MG63 (cell line): Measurements from ENCODE around the gene KRT33B. TPM values are rescaled to one million over a fixed set of nuclear protein-coding genes. Genes with fewer than 3 reads are reported as not detected.
"Not testable (repeated sequence)": the region's sequence is repeated elsewhere in the genome, so short reads cannot be mapped to it uniquely, and the experiment has no call there.

Experiments used
- DNase-seq: peaks from one replicate; pipeline ENCODE4 v3.0.0-alpha.2; 2020
- H3K27me3 ChIP-seq: fragments of 250-450 bp; sonication (Bioruptor Pico); 2 replicates; pipeline ENCODE4 v1.5.1; 2020; ENCODE audit warnings: mild to moderate bottlenecking, moderate library complexity
- H3K36me3 ChIP-seq: fragments of 250-450 bp; sonication (Bioruptor Pico); 2 replicates; pipeline ENCODE4 v1.5.1; 2020; ENCODE audit warnings: mild to moderate bottlenecking, moderate library complexity
- H3K4me3 ChIP-seq: fragments of 250-450 bp; sonication (Bioruptor Pico); 2 replicates; pipeline ENCODE4 v1.5.1; 2020; ENCODE audit warnings: mild to moderate bottlenecking, moderate library complexity
- H3K9me3 ChIP-seq: fragments of 250-450 bp; sonication (Bioruptor Pico); 2 replicates; pipeline ENCODE4 v1.5.1; 2020; ENCODE audit warnings: mild to moderate bottlenecking, moderate library complexity
- total RNA-seq: library from RNA; depleted of rRNA; stranded (reverse); fragments of >200 nt; shearing (Covaris generic); gene quantifications from 2 replicates; pipeline ENCODE4 v1.2.3, GENCODE V29; 2014; ENCODE audit warnings: low replicate concordance

Gene KRT33B
- total RNA-seq, 1 experiment from 2014 or later, result 2.0 TPM

- DNase-seq, result no peak
- H3K27me3 ChIP-seq, result no peaks in the 10 kb centered on the region
- no peaks in the 10 kb centered on the region for H3K36me3 ChIP-seq
- H3K9me3 ChIP-seq, result no peaks in the 10 kb centered on the region
- H3K4me3 ChIP-seq, result no peak overlapping the region
These were observed 3.5 kb downstream of the KRT33B start for GRCh38 chr17:41366070-41366469.

- H3K36me3 ChIP-seq, result no peaks in the 10 kb centered on the region
- no peak for DNase-seq
- no peaks in the 10 kb centered on the region for H3K9me3 ChIP-seq
- H3K27me3 ChIP-seq, result no peaks in the 10 kb centered on the region
- H3K4me3 ChIP-seq, result no peak overlapping the region
These were observed 5.7 kb downstream of the KRT33B start for GRCh38 chr17:41363881-41364280.

- peak; percentile 81 for DNase-seq
- peaks cover 5% of the 10 kb centered on the region; the same call in 1 of the 2 replicates for H3K9me3 ChIP-seq
- H3K36me3 ChIP-seq, result no peaks in the 10 kb centered on the region
- no peaks in the 10 kb centered on the region for H3K27me3 ChIP-seq
- H3K4me3 ChIP-seq, result no peak overlapping the region
These were observed 9.2 kb downstream of the KRT33B start for GRCh38 chr17:41360296-41360995.

GRCh38 chr17:41354536-41354935 lies 15.1 kb downstream of the KRT33B start:
- DNase-seq, result no peak
- Histone ChIP-seq H3K36me3 (no peaks in the 10 kb centered on the region), H3K9me3 (peaks cover 5% of the 10 kb centered on the region; the same call in 1 of the 2 replicates), H3K4me3 (no peak overlapping the region), H3K27me3 (no peaks in the 10 kb centered on the region)

GRCh38 chr17:41352597-41353366 lies 16.8 kb downstream of the KRT33B start:
- Histone ChIP-seq H3K27me3 (no peaks in the 10 kb centered on the region), H3K9me3 (peaks cover 5% of the 10 kb centered on the region; the same call in 1 of the 2 replicates), H3K4me3 (no peak overlapping the region), H3K36me3 (no peaks in the 10 kb centered on the region)
- DNase-seq, result no peak

GRCh38 chr17:41351177-41351576 lies 18.4 kb downstream of the KRT33B start:
- no peak for DNase-seq

GRCh38 chr17:41350381-41350878 lies 19.2 kb downstream of the KRT33B start, which contains the start of gene KRT33A:
Gene KRT33A (minus strand): TSS chr17:41350828. CDS start chr17:41350767, 61 bp downstream.
- H3K4me3 ChIP-seq, H3K27me3 ChIP-seq, DNase-seq, H3K9me3 ChIP-seq, H3K36me3 ChIP-seq: not testable (repeated sequence)

More at GRCh38 chr17:41351177-41351576, 18.4 kb downstream of the KRT33B start:
- Histone ChIP-seq H3K36me3 (no peaks in the 10 kb centered on the region), H3K4me3 (no peak overlapping the region), H3K27me3 (no peaks in the 10 kb centered on the region), H3K9me3 (peaks cover 5% of the 10 kb centered on the region; the same call in 1 of the 2 replicates)

GRCh38 chr17:41347869-41348760 lies 21.5 kb downstream of the KRT33B start:
- no peak overlapping the region for H3K4me3 ChIP-seq
- H3K9me3 ChIP-seq, result peaks cover 4% of the 10 kb centered on the region
- H3K27me3 ChIP-seq, result no peaks in the 10 kb centered on the region
- H3K36me3 ChIP-seq, result no peaks in the 10 kb centered on the region
- no peak for DNase-seq

- H3K36me3 ChIP-seq, DNase-seq, H3K4me3 ChIP-seq, H3K27me3 ChIP-seq: not testable (repeated sequence)
- peaks cover 17% of the 10 kb centered on the region for H3K9me3 ChIP-seq
These were observed 23.2 kb downstream of the KRT33B start for GRCh38 chr17:41346421-41346820.

- Histone ChIP-seq H3K4me3 (no peak overlapping the region), H3K9me3 (peaks cover 21% of the 10 kb centered on the region), H3K27me3 (no peaks in the 10 kb centered on the region), H3K36me3 (no peaks in the 10 kb centered on the region)
- DNase-seq, result no peak
These were observed 23.6 kb downstream of the KRT33B start for GRCh38 chr17:41345992-41346391.

- H3K36me3 ChIP-seq, result no peaks in the 10 kb centered on the region
- no peak for DNase-seq
- peaks cover 21% of the 10 kb centered on the region for H3K9me3 ChIP-seq
- H3K27me3 ChIP-seq, result no peaks in the 10 kb centered on the region
- H3K4me3 ChIP-seq, result no peak overlapping the region
These were observed 26.6 kb downstream of the KRT33B start for GRCh38 chr17:41343029-41343428.

GRCh38 chr17:41340934-41341861 lies 28.4 kb downstream of the KRT33B start:
- no peaks in the 10 kb centered on the region for H3K36me3 ChIP-seq
- no peak overlapping the region for H3K4me3 ChIP-seq
- no peaks in the 10 kb centered on the region for H3K27me3 ChIP-seq
- DNase-seq, result no peak
- H3K9me3 ChIP-seq, result peaks cover 21% of the 10 kb centered on the region

- Histone ChIP-seq H3K36me3 (no peaks in the 10 kb centered on the region), H3K4me3 (no peak overlapping the region), H3K9me3 (peaks cover 21% of the 10 kb centered on the region), H3K27me3 (no peaks in the 10 kb centered on the region)
- no peak for DNase-seq
These were observed 29.1 kb downstream of the KRT33B start for GRCh38 chr17:41340494-41340893.

- H3K4me3 ChIP-seq, result no peak overlapping the region
- H3K36me3 ChIP-seq, result no peaks in the 10 kb centered on the region
- peaks cover 21% of the 10 kb centered on the region for H3K9me3 ChIP-seq
- DNase-seq, result no peak
- H3K27me3 ChIP-seq, result no peaks in the 10 kb centered on the region
These were observed 29.9 kb downstream of the KRT33B start for GRCh38 chr17:41339571-41340172.

- H3K27me3 ChIP-seq, result no peaks in the 10 kb centered on the region
- H3K9me3 ChIP-seq, result peaks cover 21% of the 10 kb centered on the region
- H3K4me3 ChIP-seq, result no peak overlapping the region
- no peaks in the 10 kb centered on the region for H3K36me3 ChIP-seq
- DNase-seq, result no peak
These were observed 30.6 kb downstream of the KRT33B start for GRCh38 chr17:41338961-41339485.
